OCI-LY3 (cell line): ENCODE results near the gene PARD3.

Source experiments
- CTCF ChIP-seq: fragments of 200-600, 300-600 bp; sonication (generic); IDR thresholded peaks from 2 replicates; pipeline ENCODE4 v1.5.1; 2014; ENCODE audit warnings: antibody characterized with exemption, low read length, low read depth
- EZH2phosphoT487 ChIP-seq: fragments of 200-600 bp; shearing (Covaris generic); IDR thresholded peaks from 2 replicates; pipeline ENCODE4 v1.6.1; 2018; ENCODE audit warnings: antibody characterized with exemption, mixed run types, low read depth

- TF ChIP-seq CTCF (no peak), EZH2phosphoT487 (no peak)
Measured at GRCh38 chr10:34864149-34865067, 49.3 kb upstream of the PARD3 start.
